ENCODE measurements around the gene SLC7A1. TPM values are rescaled to one million over a fixed set of nuclear protein-coding genes. Genes with fewer than 3 reads are reported as not detected.

Gene SLC7A1
- total RNA-seq, 1 experiment from 2014 or later = 84.5 TPM

GRCh38 chr13:29505950-29506349 lies 89.5 kb downstream of the SLC7A1 start (continued):
- no peak for TF ChIP-seq OVOL2 (CRISPR knock-in tag; IDR thresholded peaks at IDR 0.05; ENCODE audit: borderline replicate concordance)
- TF ChIP-seq FOXP1 (CRISPR knock-in tag; IDR thresholded peaks at IDR 0.05; ENCODE audit: borderline replicate concordance) = no peak
- no peak for TF ChIP-seq NFE2L1 (CRISPR knock-in tag; IDR thresholded peaks at IDR 0.05)
- TF ChIP-seq IRF1 (CRISPR knock-in tag; IDR thresholded peaks at IDR 0.05) = no peak
- no peak for TF ChIP-seq ZNF317 (CRISPR knock-in tag; IDR thresholded peaks at IDR 0.05; ENCODE audit: borderline replicate concordance, low read depth)
- no peak for TF ChIP-seq ESRRA (CRISPR knock-in tag; IDR thresholded peaks at IDR 0.05; ENCODE audit: borderline replicate concordance)
- TF ChIP-seq SP1 (CRISPR knock-in tag; conservative IDR thresholded peaks at IDR 0.05) = no peak
- no peak for TF ChIP-seq CBFB (CRISPR knock-in tag; IDR thresholded peaks at IDR 0.05; ENCODE audit: low read depth)
- no peak for TF ChIP-seq EMX1 (CRISPR knock-in tag; IDR thresholded peaks at IDR 0.05)
- no peak for TF ChIP-seq RORB (CRISPR knock-in tag; IDR thresholded peaks at IDR 0.05)
- no peak for TF ChIP-seq ZNF671 (CRISPR knock-in tag; IDR thresholded peaks at IDR 0.05)
- no peak for TF ChIP-seq NR3C1 (CRISPR knock-in tag; conservative IDR thresholded peaks at IDR 0.05; ENCODE audit: low read depth)
- TF ChIP-seq, protein P1, sequence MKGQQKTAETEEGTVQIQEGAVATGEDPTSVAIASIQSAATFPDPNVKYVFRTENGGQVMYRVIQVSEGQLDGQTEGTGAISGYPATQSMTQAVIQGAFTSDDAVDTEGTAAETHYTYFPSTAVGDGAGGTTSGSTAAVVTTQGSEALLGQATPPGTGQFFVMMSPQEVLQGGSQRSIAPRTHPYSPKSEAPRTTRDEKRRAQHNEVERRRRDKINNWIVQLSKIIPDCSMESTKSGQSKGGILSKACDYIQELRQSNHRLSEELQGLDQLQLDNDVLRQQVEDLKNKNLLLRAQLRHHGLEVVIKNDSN (CRISPR knock-in tag; IDR thresholded peaks at IDR 0.05) = no peak
- TF ChIP-seq TCF7 (CRISPR knock-in tag; IDR thresholded peaks at IDR 0.05; ENCODE audit: low read depth) = no peak

DNA sequence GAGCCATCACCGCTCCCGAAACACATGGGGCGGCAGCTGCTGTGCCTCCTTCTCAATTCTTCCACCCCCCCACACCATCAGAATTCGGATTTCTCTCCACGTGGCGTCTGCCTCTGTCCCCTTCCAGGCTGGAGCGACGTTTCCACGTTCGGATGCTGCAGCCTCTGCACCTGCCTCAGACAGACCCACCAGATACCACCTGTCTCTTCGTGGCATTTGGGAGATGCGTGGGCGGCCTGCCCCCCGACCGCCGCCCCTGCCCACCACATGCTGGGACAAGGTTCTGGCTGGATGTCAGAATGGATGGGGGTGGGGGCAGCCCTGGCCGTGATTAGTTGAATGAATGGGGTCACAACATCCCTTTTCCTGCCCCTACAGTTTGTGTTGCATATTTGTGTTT lies 90.0 kb downstream of the SLC7A1 start:
- no peaks in the 10 kb centered on the region for H3K36me3 Mint-ChIP-seq
- H3K27me3 Mint-ChIP-seq (ENCODE audit: low read depth) = peaks cover 4% of the 10 kb centered on the region; the same call in 1 of the 2 replicates
- H3K4me1 Mint-ChIP-seq = peaks cover 14% of the 10 kb centered on the region; the same call in 1 of the 2 replicates
- no peaks in the 10 kb centered on the region for H3K9me3 Mint-ChIP-seq
- ChIA-PET POLR2A (no interaction called here), CTCF (interaction anchor here (1.5 kb wide), 1 partner anchor 203 kb away, joined by 6 read pairs; no protein-coding TSS in a partner anchor)
- TF ChIP-seq FOXP1 (CRISPR knock-in tag; IDR thresholded peaks at IDR 0.05; ENCODE audit: borderline replicate concordance) (no peak), ATF2 (CRISPR knock-in tag; IDR thresholded peaks at IDR 0.05; ENCODE audit: borderline replicate concordance, low read depth) (no peak), TEAD4 (CRISPR knock-in tag; IDR thresholded peaks at IDR 0.05) (no peak), CREB1 (CRISPR knock-in tag; IDR thresholded peaks at IDR 0.05) (no peak), ARID4B (CRISPR knock-in tag; IDR thresholded peaks at IDR 0.05; ENCODE audit: borderline replicate concordance) (no peak)
- TF ChIP-seq, protein P2, sequence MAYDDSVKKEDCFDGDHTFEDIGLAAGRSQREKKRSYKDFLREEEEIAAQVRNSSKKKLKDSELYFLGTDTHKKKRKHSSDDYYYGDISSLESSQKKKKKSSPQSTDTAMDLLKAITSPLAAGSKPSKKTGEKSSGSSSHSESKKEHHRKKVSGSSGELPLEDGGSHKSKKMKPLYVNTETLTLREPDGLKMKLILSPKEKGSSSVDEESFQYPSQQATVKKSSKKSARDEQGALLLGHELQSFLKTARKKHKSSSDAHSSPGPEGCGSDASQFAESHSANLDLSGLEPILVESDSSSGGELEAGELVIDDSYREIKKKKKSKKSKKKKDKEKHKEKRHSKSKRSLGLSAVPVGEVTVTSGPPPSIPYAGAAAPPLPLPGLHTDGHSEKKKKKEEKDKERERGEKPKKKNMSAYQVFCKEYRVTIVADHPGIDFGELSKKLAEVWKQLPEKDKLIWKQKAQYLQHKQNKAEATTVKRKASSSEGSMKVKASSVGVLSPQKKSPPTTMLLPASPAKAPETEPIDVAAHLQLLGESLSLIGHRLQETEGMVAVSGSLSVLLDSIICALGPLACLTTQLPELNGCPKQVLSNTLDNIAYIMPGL (CRISPR knock-in tag; IDR thresholded peaks at IDR 0.05) = no peak
- ATAC-seq (no peak), DNase-seq (ENCODE audit: low spot score) (no peak)
- no peak overlapping the region for H3K4me3 Mint-ChIP-seq
- H3K27ac Mint-ChIP-seq = no peak overlapping the region

Data from WTC11 (cell line).